ENCODE measurements around the gene GNG12. TPM values are rescaled to one million over a fixed set of nuclear protein-coding genes. Genes with fewer than 3 reads are reported as not detected.

GNG12 gene
- total RNA-seq, 1 donor = 201 TPM

DNA sequence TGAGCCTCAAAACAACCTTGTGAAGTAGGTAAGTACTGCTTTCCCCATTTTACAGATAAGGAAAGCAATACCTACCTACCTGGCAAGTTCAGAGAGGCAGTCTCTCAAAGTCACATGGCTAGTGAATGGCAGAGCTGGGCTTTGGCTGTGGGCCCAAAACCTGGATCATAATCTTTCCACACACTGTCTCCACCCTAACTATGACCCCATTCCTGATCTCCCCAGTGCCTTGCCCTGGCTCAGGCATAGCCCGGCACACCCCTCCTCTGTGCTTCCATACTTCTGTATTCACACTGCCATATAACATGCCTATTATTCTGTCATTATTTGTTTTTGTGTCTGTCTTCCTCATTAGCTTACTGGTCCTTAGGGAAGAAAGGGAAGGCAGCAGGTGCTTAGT lies 15.9 kb downstream of the GNG12 start:
- H3K4me3 ChIP-seq (ENCODE audit: low read depth, low read length) = no peak overlapping the region
- no peak for DNase-seq (ENCODE audit: low read depth)
- TF ChIP-seq, protein P1, sequence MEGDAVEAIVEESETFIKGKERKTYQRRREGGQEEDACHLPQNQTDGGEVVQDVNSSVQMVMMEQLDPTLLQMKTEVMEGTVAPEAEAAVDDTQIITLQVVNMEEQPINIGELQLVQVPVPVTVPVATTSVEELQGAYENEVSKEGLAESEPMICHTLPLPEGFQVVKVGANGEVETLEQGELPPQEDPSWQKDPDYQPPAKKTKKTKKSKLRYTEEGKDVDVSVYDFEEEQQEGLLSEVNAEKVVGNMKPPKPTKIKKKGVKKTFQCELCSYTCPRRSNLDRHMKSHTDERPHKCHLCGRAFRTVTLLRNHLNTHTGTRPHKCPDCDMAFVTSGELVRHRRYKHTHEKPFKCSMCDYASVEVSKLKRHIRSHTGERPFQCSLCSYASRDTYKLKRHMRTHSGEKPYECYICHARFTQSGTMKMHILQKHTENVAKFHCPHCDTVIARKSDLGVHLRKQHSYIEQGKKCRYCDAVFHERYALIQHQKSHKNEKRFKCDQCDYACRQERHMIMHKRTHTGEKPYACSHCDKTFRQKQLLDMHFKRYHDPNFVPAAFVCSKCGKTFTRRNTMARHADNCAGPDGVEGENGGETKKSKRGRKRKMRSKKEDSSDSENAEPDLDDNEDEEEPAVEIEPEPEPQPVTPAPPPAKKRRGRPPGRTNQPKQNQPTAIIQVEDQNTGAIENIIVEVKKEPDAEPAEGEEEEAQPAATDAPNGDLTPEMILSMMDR (IDR thresholded peaks at IDR 0.05; ENCODE audit: insufficient read depth, low read depth, low read length) = no peak

DNA sequence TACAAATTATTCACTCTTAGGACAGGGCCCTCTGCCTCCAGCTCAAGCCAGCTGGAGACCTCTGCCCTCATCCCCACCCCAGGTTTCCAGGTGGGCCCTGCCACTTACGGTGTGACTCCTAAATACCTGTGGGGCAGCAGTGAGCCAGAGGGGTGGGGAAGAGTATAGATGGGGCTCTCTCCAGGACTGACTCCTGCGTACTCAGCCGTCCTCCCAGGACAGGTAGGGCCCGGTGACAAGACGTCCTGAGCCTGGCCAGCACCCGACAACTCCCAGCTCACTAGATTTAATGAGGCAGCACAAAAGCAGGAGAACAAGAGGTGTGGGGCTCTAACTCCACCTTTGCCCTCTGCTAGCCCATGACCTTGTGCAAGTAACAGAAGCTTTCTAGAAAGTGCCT lies 16.8 kb downstream of the GNG12 start:
- H3K4me3 ChIP-seq (ENCODE audit: low read depth, low read length) = no peak overlapping the region
- TF ChIP-seq, protein P1 (IDR thresholded peaks at IDR 0.05; ENCODE audit: insufficient read depth, low read depth, low read length) = no peak
- no peak for DNase-seq (ENCODE audit: low read depth)

DNA sequence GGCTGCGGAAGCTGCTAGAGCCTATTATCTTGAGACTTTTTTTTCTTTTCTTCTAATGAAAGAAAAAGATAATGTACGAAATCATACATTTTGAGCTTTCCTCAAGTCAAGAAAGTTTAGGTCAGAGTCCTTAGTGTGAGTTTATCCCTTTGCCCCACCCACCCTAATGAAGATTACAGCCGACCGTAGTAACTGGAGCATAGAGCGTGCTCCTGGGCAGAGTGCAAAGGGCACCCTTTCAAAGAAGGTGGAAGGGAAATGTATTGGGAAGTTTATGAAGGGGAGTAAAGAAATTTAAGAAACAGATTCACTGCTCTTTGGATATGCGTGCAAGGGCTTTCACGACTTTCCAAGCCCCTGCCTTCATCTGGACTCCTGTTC lies 17.2 kb downstream of the GNG12 start:
- TF ChIP-seq, protein P1 (IDR thresholded peaks at IDR 0.05; ENCODE audit: insufficient read depth, low read depth, low read length) = no peak
- H3K4me3 ChIP-seq (ENCODE audit: low read depth, low read length) = no peak overlapping the region
- DNase-seq (ENCODE audit: low read depth) = no peak

DNA sequence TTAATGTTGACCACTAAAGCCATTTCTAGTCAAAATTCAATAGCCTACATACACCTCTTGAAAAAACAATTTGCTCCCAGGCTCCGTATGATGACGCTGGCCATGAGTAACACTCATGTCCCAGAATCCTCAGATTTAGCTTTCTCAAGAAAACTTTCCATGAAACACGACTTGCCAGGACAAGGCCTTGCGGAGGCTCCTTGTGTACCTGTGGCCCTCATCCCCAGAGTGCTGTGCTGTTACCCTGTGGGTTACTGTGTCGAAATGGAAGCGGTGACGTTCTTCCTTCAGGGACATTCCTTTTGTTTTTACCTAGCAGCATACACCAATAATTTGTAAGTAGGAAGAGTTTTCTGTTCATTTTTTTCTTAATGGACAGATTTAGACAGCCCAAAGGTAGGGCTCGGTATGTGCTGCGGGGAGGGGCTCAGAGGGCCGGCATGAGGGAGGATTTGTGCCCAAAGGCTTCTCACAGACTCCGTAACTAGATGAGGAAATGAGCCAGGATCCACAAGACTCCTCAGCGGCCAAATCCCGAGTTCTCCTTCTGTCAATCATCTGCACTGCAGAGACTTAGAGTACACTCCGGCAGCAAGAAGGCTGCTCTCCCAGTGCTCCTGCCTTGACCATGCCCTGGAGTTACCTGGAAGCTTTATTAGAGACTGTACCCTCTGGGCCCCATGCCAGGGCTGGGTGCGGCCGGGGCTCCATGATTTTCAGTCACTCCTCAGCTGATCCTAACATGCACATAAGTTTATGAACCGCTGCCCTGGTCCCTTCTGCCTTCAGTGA lies 17.8 kb downstream of the GNG12 start:
- DNase-seq (ENCODE audit: low read depth) = no peak
- H3K4me3 ChIP-seq (ENCODE audit: low read depth, low read length) = no peak overlapping the region
- TF ChIP-seq, protein P1 (IDR thresholded peaks at IDR 0.05; ENCODE audit: insufficient read depth, low read depth, low read length) = no peak

DNA sequence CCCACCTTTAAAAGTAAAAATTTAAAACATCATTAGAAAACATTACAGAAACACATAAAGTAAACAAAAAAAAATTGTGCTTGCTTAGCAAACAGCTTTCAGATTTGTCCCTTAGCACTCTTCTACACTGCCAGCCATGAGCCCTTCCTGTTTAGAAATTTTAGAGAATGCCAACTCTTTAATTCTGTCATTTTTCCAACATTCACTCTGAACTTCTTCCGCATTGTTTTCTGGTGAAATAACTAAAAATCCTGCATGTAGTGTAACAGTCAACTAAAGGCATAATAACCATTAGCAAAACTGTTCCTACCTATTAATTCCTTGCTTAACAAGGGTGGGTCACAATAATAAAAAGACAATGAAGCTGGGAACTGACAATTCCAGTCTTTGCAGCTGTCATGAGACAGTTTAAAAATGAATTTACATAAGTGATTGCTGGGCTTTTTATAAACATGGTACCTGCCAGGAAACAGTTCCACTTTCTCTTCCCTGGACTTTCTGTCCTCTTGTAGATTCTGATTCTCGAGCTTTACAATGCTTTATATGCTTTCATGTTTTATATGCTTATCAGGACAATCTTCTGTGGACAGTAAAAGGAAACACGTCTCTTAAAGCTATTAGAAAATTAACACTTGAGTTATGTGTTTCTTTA lies 19.0 kb downstream of the GNG12 start:
- no peak for DNase-seq (ENCODE audit: low read depth)
- H3K4me3 ChIP-seq (ENCODE audit: low read depth, low read length) = no peak overlapping the region
- TF ChIP-seq, protein P1 (IDR thresholded peaks at IDR 0.05; ENCODE audit: insufficient read depth, low read depth, low read length) = no peak

DNA sequence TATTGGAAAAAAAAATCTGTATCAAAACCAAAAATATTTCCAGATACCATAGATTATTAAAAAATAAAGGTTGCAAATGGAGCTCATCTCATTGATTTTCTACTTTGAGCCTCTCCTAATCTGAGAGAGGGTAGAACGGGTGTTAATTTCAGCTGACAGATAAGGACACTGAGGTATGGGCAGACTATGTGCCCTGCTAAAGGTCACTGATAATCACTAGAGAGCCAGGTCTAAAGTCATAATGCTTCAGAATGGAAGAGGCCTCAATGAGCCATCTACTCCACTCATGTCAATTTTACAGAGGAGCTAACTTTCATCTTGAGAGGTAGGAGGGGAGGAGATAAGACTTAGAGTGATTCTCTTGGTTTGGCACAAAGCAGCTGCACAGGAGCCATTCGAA lies 21.0 kb downstream of the GNG12 start:
- no peak overlapping the region for H3K4me3 ChIP-seq (ENCODE audit: low read depth, low read length)
- DNase-seq (ENCODE audit: low read depth) = no peak
- TF ChIP-seq, protein P1 (IDR thresholded peaks at IDR 0.05; ENCODE audit: insufficient read depth, low read depth, low read length) = no peak

All from fibroblast of villous mesenchyme (primary cell).